GM21367 (cell line): Measurements from ENCODE around the gene ANK2.

Source experiments
- ATAC-seq: cut with Tn5 transposase; IDR thresholded peaks from one replicate; pipeline ENCODE4 v1.9.1; 2021; ENCODE audit not compliant: unreplicated experiment

Gene ANK2

GRCh38 chr4:113049421-113050370 is at the start of gene ANK2:
ANK2 (plus strand) TSS chr4:113049653; CDS start chr4:113049729, 76 bp downstream.
- no peak for ATAC-seq

- ATAC-seq = no peak
These were observed 45.6 kb upstream of the ANK2 start for GRCh38 chr4:113003841-113004240.

DNA sequence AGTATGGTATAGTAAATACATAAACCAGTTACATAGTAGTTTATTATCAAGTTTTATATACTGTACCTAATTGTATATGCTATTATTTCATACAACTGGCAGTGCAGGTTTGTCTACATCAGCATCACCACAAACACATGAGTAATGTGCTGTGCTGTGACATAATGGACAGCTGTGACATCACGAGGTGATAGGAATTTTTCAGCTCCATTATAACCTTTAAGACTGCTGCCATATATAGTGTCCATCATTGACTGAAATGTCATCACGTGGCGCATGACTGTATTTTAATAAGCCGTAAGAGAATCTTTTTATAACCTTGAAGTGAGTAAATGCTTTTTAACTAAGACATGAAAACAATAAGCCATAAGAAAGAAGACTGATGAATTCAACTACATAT is 44.8 kb upstream of the ANK2 start:
- no peak for ATAC-seq

GRCh38 chr4:113006632-113007031 is 42.8 kb upstream of the ANK2 start:
- ATAC-seq = no peak

GRCh38 chr4:113007151-113007550 is 42.3 kb upstream of the ANK2 start:
- no peak for ATAC-seq

- ATAC-seq = no peak
These were observed 41.3 kb upstream of the ANK2 start for GRCh38 chr4:113008135-113008534.

DNA sequence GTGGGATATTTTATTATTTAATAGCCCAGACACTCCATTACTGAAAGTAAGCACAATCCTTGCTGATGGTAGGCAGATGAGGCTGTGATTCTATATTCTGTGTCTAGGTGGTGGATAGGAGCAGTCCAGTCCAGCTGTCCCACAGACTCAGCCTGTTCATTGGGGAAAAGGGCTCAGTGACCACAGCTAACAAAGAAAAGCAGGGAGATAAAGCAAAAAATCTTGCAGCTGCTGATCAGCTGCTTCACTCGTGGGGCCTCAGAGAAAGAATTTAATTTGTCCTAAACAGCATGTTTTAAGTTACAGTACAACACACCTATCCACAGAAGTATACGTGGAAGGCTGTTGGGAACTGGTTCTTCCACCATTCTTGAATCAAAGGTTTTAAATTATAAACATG is 40.7 kb upstream of the ANK2 start:
- no peak for ATAC-seq

- no peak for ATAC-seq
These were observed 40.0 kb upstream of the ANK2 start for GRCh38 chr4:113009461-113009860.

GRCh38 chr4:113012122-113012725 is 37.2 kb upstream of the ANK2 start:
- ATAC-seq = no peak

- no peak for ATAC-seq
These were observed 36.7 kb upstream of the ANK2 start for GRCh38 chr4:113012786-113013185.

DNA sequence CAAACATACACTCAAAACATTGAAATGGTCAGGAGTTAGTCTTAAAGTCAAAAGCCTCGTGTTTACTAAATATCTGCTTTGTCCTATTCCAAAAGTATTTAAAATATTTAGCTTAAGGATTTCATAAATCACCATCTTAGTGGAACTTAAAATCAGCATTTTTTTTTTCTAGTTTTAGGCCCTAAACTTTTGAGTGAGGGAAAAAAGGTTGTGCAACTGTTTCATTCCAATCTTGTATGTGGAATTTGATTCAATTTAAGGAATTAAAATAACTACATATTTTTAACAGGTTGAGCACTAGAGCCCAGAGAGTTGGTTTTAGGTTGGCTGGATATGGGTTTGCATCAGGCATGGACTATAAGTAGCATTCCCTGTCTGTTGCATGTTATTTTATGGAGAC is 35.7 kb upstream of the ANK2 start:
- no peak for ATAC-seq

GRCh38 chr4:113016377-113016776 is 33.1 kb upstream of the ANK2 start:
- no peak for ATAC-seq

GRCh38 chr4:113020966-113021365 is 28.5 kb upstream of the ANK2 start:
- ATAC-seq = no peak

GRCh38 chr4:113024388-113024787 is 25.1 kb upstream of the ANK2 start:
- no peak for ATAC-seq

- ATAC-seq = no peak
These were observed 24.0 kb upstream of the ANK2 start for GRCh38 chr4:113025416-113025815.

DNA sequence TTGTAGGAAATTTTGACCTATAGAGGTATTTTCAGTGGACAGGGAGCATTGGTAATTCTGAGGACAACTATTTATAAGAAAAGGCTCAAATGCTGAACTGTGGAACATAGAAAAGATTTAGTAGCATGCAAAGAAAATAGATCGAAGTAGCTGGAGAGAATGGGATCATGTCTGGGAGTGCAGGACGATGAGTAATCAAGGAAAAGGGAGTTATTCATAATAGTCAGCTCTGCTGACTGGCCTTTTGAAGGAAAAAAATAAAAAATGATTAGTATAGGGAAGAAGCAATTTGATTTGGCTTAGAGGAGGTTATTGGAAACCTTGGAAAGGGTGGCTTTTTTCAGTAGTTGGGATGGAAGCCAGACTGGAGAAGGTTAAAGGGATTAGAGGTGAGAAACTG is 22.9 kb upstream of the ANK2 start:
- no peak for ATAC-seq

GRCh38 chr4:113028074-113028473 is 21.4 kb upstream of the ANK2 start:
- no peak for ATAC-seq

DNA sequence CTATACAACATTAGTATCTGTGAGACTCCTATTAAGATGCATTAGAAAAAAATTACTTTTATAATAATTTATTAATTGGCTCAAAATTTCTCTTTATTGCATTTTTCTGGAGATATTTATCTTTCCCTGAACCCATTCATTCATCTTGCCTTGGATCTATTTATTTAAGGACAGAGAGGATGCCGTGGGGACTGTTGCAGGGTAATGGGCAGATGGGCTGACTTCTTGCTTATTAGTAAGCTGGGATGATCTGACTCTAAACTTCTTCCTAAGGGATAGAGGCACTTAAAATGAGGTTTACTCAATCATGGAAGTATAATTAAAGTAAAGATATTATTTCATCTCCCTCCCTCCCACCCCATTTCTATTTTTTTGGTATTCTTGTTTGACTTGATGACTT is 18.2 kb upstream of the ANK2 start:
- ATAC-seq = no peak

DNA sequence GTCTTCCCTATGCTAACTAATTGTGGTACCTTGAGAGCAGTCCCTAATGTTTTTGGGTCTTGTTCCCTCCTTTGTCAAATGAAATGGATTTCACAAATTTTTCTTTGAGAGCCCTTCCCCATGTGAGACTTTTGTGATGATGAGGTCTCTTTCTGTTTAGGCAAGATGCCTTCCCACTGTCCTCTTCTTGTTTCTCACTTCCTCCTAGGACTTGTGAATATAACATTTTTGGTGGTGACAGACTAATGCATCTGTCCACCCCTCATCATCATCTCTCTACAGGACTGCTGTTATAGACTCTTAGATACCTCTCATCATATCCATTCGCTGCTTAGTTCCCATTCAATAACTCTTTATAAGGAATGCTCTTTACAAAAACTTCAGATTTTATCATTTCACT is 8.7 kb upstream of the ANK2 start:
- ATAC-seq = peak; percentile 66

DNA sequence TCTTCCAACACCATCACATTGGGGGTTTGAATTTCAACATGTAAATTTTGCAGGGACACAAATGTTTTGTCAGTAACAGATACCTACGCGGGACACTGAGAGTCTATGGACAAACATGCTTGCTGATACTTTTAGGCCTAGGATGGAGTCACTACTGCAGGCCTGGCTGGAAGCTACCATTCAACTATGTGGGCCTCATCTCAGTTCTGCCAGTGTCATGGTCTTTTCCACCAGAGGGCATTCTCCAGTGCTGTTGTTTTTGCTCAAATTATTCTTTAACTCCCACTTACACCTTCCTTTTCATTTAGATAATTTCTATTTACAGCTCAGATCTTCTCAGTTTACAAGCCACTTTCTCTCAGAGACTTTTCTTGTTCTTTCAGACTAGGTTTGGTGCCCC is 7.0 kb upstream of the ANK2 start:
- ATAC-seq = no peak

DNA sequence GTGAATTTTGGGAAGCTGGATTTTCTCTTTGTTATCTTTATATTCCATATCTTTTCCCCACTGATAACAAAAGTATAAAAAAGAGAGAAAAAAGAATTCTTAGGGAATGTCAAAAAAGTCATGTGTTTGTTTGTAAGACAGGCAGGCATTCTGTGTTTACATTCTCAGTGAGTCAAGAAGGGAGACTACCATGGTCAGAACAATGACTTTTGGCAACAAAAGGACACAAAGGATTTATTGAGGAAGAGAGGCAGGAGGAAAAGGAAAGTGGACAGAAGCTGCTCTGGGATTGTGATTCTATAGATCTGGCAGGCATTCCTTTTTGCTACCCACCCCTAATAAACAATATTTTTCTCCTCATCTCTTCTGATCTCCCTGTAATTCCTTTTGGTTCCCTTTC is 5.9 kb upstream of the ANK2 start:
- no peak for ATAC-seq

DNA sequence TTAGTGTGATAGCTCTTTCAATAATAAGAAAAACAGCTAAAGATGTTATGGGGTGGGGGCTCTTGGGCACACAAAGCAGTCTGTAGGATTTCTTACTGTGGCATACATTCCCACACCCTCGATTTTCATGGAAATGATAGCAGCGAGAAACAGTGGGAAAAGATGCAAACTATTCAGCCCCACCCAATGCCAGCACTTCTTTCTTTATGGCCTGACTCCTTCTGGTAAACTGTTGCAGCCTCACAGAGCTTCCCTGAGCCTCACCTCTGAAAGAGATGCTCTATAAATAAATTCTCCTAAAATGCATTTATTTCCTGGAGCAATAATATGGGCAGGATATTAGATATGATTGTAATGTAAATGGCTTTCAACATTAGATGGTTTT is 910 bp downstream of the ANK2 start:
- no peak for ATAC-seq

- ATAC-seq = no peak
These were observed 1.4 kb downstream of the ANK2 start for GRCh38 chr4:113050837-113051236.
